Prostate gland (tissue), 2 donors: Measurements from ENCODE around the gene DTX1. TPM values are rescaled to one million over a fixed set of nuclear protein-coding genes. Genes with fewer than 3 reads are reported as not detected.

Experiments used
- DNase-seq: peaks from one replicate; pipeline ENCODE4 v3.0.0-alpha.2; 2019; ENCODE audit warnings: low spot score
- H3K27ac ChIP-seq, 2 donors: fragments of 200-600 bp; sonication (generic); 2 replicates each; pipeline ENCODE4 v1.5.1; 2017 to 2019
- H3K27me3 ChIP-seq: fragments of 200-600 bp; sonication (generic); replicated peaks from 2 replicates; pipeline ENCODE4 v1.5.1; 2019; ENCODE audit not compliant: insufficient read depth
- H3K36me3 ChIP-seq, 2 donors: fragments of 200-600 bp; sonication (generic); 1 replicate in 1 of 2; 2 replicates in 1 of 2; pipeline versions ENCODE4 v1.5.1 to v1.8.1; 2017 to 2019
- H3K4me1 ChIP-seq: fragments of 200-600 bp; sonication (generic); replicated peaks from 2 replicates; pipeline ENCODE4 v1.5.1; 2019
- H3K4me3 ChIP-seq, 2 donors: fragments of 200-600 bp; sonication (generic); 2 replicates each; pipeline ENCODE4 v1.5.1; 2017 to 2019
- H3K9me3 ChIP-seq: fragments of 200-600 bp; sonication (generic); 2 replicates; pipeline ENCODE4 v1.5.1; 2017
- CTCF ChIP-seq, 4 experiments: fragments of 200-600 bp in 2 of 4; fragments of 450-650 bp in 2 of 4; sonication (generic) in 2 of 4; IDR thresholded peaks; 1 replicate in 3 of 4; 2 replicates in 1 of 4; pipeline ENCODE4 v1.5.1; 2016 to 2019; ENCODE audit warnings: antibody characterized with exemption in 4 of 4, mild to moderate bottlenecking in 2 of 4, moderate library complexity in 2 of 4
- POLR2A ChIP-seq: fragments of 450-650 bp; IDR thresholded peaks from one replicate; pipeline ENCODE4 v1.6.1; 2016; ENCODE audit warnings: antibody characterized with exemption, mild to moderate bottlenecking
- POLR2AphosphoS5 ChIP-seq: sonication (generic); formaldehyde crosslinking; IDR thresholded peaks from one replicate; pipeline ENCODE4 v1.6.1; 2017; ENCODE audit warnings: antibody characterized with exemption
- WGBS: methylation state at CpG from one replicate; pipeline ENCODE4 v1.1.5; 2018; 5-methylcytosine and 5-hydroxymethylcytosine counted together
- intact Hi-C: fragments of 100-400 bp; cut with DNase I; formaldehyde crosslinking; loops from one replicate; pipeline ENCODE4 v1.14.2; 2022
- total RNA-seq, 2 donors: library from RNA; depleted of rRNA; stranded (reverse); fragments of >200 nt; gene quantifications; one replicate each; pipeline ENCODE4 v1.1.0, GENCODE V29; 2016

DTX1 gene
- total RNA-seq, 2 donors from 2014 or later = 2.6 to 21.2 TPM

- intact Hi-C loops = no loop called here
- DNase-seq = no peak
- Histone ChIP-seq H3K27me3 (peaks cover 6% of the 10 kb centered on the region), H3K4me1 (no peaks in the 10 kb centered on the region), H3K27ac (no peak overlapping the region), H3K4me3 (no peak overlapping the region), H3K36me3 (no peaks in the 10 kb centered on the region), H3K9me3 (no peaks in the 10 kb centered on the region)
- TF ChIP-seq POLR2AphosphoS5 (no peak), CTCF (IDR thresholded peaks at IDR 0.05) (no peak), POLR2A (no peak)
- 69% methylated on average over 12 of the region's 12 CpGs for WGBS
Measured at GRCh38 chr12:113099764-113100163, 43.2 kb downstream of the DTX1 start.

- Histone ChIP-seq H3K27me3 (peaks cover 6% of the 10 kb centered on the region), H3K36me3 (no peaks in the 10 kb centered on the region), H3K4me3 (no peak overlapping the region), H3K4me1 (no peaks in the 10 kb centered on the region), H3K9me3 (no peaks in the 10 kb centered on the region), H3K27ac (no peak overlapping the region)
- WGBS = 74% methylated on average over 10 of the region's 10 CpGs
- intact Hi-C loops = no loop called here
- TF ChIP-seq POLR2AphosphoS5 = no peak
- TF ChIP-seq POLR2A = no peak
- no peak for TF ChIP-seq CTCF (IDR thresholded peaks at IDR 0.05)
- DNase-seq = no peak
Measured at GRCh38 chr12:113101751-113102150, 45.2 kb downstream of the DTX1 start.

GRCh38 chr12:113102811-113103210, 46.3 kb downstream of the DTX1 start:
- Histone ChIP-seq H3K27me3 (peaks cover 6% of the 10 kb centered on the region), H3K4me1 (no peaks in the 10 kb centered on the region), H3K36me3 (no peaks in the 10 kb centered on the region), H3K27ac (no peak overlapping the region), H3K4me3 (no peak overlapping the region), H3K9me3 (no peaks in the 10 kb centered on the region)
- DNase-seq = no peak
- WGBS = 90% methylated on average over 5 of the region's 5 CpGs
- intact Hi-C loops = no loop called here
- TF ChIP-seq CTCF (IDR thresholded peaks at IDR 0.05) = no peak

DNA sequence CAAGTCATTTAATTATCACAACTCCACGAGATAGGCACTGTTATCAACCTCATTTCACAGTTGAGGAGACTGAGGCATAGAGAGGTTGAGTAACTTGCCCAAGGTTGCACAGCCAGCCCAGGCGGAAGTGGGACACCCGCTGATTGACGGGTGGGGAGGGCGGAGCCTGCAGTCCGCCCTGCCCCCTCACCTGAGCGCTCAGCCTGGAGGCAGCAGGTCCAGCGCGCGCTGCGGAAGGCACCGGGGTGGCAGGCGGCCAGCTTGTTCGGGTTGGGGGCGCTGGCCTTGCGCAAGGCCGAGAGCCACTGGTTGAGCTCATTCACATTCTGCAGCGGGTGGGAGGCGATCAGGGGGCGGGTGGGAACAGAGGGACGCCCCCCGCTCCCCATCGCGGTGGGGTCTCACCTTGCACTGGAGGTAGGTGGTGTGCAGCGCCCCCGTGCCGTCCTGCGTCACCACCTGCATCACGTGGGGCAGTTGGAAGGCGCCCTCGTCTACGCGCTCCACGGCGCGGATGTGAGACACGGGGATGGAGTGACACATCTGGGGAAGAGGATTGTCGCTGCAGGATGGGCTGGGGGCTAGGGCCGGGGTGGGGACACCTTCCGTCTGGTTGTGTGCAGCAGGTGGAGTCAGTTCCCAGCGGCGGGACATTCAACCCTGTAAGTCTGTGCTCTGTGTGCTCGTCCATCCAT, 47.4 kb downstream of the DTX1 start:
- H3K27ac ChIP-seq = no peak overlapping the region
- 3% methylated on average over 36 of the region's 43 CpGs for WGBS
- peaks cover 6% of the 10 kb centered on the region for H3K27me3 ChIP-seq
- H3K36me3 ChIP-seq = no peaks in the 10 kb centered on the region
- H3K9me3 ChIP-seq = no peaks in the 10 kb centered on the region
- intact Hi-C loops = no loop called here
- no peak overlapping the region for H3K4me3 ChIP-seq
- DNase-seq = no peak
- TF ChIP-seq CTCF (IDR thresholded peaks at IDR 0.05) = no peak
- no peak for TF ChIP-seq POLR2AphosphoS5
- TF ChIP-seq POLR2A = no peak
- H3K4me1 ChIP-seq = no peaks in the 10 kb centered on the region

- Histone ChIP-seq H3K27ac (no peak overlapping the region), H3K27me3 (peaks cover 6% of the 10 kb centered on the region), H3K4me1 (no peaks in the 10 kb centered on the region), H3K36me3 (no peaks in the 10 kb centered on the region), H3K4me3 (no peak overlapping the region), H3K9me3 (no peaks in the 10 kb centered on the region)
- intact Hi-C loops = no loop called here
- 74% methylated on average over 13 of the region's 13 CpGs for WGBS
- DNase-seq = no peak
- no peak for TF ChIP-seq POLR2A
- TF ChIP-seq POLR2AphosphoS5 = no peak
- TF ChIP-seq CTCF (IDR thresholded peaks at IDR 0.05) = no peak
Measured at GRCh38 chr12:113104953-113105510, 48.5 kb downstream of the DTX1 start.
